ENCODE results near the gene RHO. TPM values are rescaled to one million over a fixed set of nuclear protein-coding genes. Genes with fewer than 3 reads are reported as not detected.

Gene RHO
- total RNA-seq, 2 experiments from 2014 or later: not detected

DNA sequence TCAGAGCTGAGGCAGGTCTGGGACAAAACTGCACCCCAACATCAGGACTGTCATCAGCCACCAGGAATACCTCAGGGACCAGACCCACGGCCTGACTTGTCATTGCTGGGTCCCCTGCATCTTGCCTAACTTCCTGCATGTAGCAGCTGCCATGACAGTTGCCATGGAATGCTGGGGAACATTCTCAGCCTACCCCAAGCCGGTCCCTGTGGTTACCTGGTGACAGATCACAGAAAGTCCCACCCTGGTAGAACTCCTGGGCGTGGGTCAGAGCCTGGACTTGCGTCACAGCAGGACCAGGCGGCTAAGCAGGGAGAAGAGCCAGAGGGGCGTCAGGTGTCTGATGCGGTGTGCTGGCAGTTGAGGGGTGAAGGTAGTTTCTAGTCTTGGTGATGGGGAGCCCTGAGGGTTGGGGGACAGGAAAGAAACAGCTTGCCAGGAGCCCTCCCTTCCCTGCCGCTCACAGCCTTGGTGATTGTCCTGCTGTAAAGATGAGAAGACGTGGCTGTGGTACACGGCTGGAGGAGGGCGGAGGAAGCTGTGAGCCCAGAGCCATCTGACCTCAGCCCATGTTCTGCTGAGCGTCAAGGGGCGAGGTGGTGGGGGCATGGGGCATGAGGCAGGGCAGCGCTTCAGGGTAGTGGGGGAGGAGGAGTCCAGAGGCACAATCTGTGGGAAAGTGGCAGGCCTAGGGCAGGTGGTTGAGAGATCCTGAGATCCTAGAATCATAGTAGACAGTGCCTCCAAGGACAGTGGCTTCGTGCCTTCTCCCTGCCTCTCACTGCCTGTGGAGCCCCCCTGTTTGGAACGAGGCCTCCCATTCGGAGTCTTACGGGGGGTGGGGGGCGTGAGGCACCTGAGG lies 19.9 kb downstream of the RHO start:
- ATAC-seq (no peak), DNase-seq (no peak)
- H3K9me3 Mint-ChIP-seq (ENCODE audit: low read depth): no peaks in the 10 kb centered on the region
- H3K4me1 Mint-ChIP-seq: no peaks in the 10 kb centered on the region
- CTCF ChIA-PET: no interaction called here
- no peak overlapping the region for H3K4me3 Mint-ChIP-seq
- no peak overlapping the region for H3K27ac Mint-ChIP-seq
- peaks cover 3% of the 10 kb centered on the region for H3K27me3 Mint-ChIP-seq
- no peaks in the 10 kb centered on the region for H3K36me3 Mint-ChIP-seq

- Mint-ChIP-seq H3K27me3 (peaks cover 9% of the 10 kb centered on the region), H3K4me1 (peaks cover 6% of the 10 kb centered on the region), H3K4me3 (no peak overlapping the region), H3K9me3 (ENCODE audit: low read depth) (no peaks in the 10 kb centered on the region), H3K36me3 (no peaks in the 10 kb centered on the region), H3K27ac (no peak overlapping the region)
- ATAC-seq (no peak), DNase-seq (no peak)
- CTCF ChIA-PET: no interaction called here
These were observed 20.8 kb downstream of the RHO start for GRCh38 chr3:129549006-129549800.

- Mint-ChIP-seq H3K4me3 (no peak overlapping the region), H3K9me3 (ENCODE audit: low read depth) (no peaks in the 10 kb centered on the region), H3K27ac (no peak overlapping the region), H3K27me3 (peaks cover 14% of the 10 kb centered on the region), H3K4me1 (peaks cover 12% of the 10 kb centered on the region), H3K36me3 (no peaks in the 10 kb centered on the region)
- DNase-seq: no peak
- CTCF ChIA-PET: interaction anchor here (0.9 kb wide), 1 partner anchor 79 kb away, joined by 3 read pairs; no protein-coding TSS in a partner anchor
- ATAC-seq: no peak
These were observed 21.4 kb downstream of the RHO start for GRCh38 chr3:129549805-129550204.

DNA sequence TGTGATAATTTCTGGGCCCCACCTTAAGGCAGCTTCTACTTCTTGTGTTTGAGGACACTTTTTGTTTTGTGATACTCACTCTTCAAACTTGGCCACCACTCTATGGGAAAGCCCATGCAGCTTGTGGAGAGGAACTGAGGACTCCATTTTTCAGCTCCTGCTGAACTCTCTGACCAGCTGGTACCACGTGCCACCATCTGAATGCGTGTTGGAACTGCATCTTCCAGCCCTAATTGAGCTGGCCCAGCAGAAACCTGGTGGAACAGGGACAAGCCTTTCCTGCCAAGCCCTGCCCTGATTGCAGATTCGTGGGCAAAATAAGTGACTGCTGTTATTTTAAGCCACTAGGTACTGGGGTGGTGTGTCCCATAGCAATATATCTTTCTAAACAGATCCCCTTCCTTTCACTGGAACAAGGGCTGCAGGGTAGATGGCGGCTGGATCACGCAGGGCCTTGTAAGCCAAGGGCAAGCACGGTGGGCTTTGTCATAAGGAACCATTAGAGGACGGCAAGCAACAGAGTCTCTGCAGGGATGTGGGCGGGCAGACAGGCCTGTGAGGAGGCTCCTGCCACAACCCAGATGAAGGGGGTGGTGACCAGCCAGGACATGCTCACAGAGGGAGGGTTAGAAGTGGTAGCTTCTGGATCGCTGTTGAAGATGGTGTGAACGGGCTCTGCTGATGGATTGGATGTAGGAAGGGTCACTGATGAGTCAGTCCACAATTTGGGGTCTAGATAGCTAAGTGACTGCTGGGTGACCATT lies 24.0 kb downstream of the RHO start:
- ATAC-seq: no peak
- Mint-ChIP-seq H3K4me1 (peaks cover 18% of the 10 kb centered on the region), H3K36me3 (no peaks in the 10 kb centered on the region), H3K9me3 (ENCODE audit: low read depth) (no peaks in the 10 kb centered on the region), H3K27me3 (peaks cover 16% of the 10 kb centered on the region), H3K4me3 (no peak overlapping the region), H3K27ac (no peak overlapping the region)
- no peak for DNase-seq
- CTCF ChIA-PET: no interaction called here

GRCh38 chr3:129553171-129553570 lies 24.7 kb downstream of the RHO start:
- ATAC-seq: no peak
- H3K27me3 Mint-ChIP-seq: peaks cover 16% of the 10 kb centered on the region
- no peak overlapping the region for H3K4me3 Mint-ChIP-seq
- peaks cover 24% of the 10 kb centered on the region for H3K4me1 Mint-ChIP-seq
- H3K36me3 Mint-ChIP-seq: no peaks in the 10 kb centered on the region
- no peak overlapping the region for H3K27ac Mint-ChIP-seq
- CTCF ChIA-PET: no interaction called here
- no peak for DNase-seq
- no peaks in the 10 kb centered on the region for H3K9me3 Mint-ChIP-seq (ENCODE audit: low read depth)

DNA sequence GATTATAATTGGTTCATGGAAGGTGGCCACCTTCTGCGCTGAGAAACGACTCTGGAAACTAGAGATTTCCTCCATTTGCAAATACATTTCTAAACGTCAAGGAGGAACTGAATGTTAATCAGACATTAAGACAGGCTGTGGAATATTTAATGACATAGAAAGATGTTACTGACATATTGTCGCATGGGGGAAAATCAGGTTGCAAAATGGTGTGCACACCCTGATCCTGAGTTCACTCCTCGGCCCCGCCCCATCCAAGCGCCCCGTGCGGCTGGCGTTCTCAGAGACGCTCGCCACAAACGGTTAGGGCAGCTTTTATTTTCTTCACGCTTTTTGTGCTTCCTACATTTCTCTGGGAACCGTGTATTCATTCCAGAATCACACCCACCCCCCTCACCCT lies 25.3 kb downstream of the RHO start:
- no peak overlapping the region for H3K27ac Mint-ChIP-seq
- CTCF ChIA-PET: interaction anchor here (1.0 to 1.3 kb wide), 3 partner anchors 15 to 40 kb away, joined by 3 to 4 read pairs (median 3); no protein-coding TSS in a partner anchor

DNA sequence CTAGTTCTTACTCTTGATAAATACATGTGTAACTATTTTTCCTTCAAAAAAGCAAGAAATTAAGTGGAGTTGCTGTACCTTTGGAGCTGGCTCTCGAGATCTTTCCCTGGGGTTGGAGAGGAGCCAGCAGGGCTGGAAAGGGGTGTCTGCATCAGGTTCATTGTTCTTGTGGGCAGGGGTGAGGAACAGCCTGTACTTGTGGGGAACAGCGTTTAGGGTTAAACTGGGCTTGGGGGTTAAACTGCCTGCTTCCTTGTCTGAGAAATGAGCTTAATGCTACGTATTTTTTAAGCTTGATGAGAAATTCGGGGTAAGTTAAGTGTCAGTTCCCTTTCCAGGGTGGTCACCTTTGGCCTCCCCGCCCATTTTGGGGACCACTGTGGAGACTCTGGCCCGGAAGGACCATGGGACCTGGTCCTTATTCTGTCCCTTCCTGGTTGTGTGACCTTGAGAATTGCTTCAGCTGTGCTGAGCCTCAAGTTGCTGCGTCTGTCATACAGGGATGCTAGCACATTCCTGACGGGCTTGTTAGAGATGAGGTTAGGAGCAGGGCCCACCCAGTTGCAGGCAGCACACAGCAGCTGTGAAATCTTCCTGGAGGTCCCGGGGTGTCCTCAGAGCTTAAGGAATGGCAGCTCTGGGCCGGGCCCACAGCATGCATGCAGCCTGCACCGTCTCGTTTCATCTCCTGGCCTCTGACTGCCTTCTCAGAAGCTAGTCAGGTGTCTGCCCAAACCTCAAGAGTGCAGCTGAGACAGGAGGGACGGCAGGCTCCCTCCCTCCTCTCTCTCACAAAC lies 26.1 kb downstream of the RHO start:
- Mint-ChIP-seq H3K27ac (no peak overlapping the region), H3K27me3 (peaks cover 16% of the 10 kb centered on the region), H3K4me1 (peaks cover 27% of the 10 kb centered on the region), H3K9me3 (ENCODE audit: low read depth) (no peaks in the 10 kb centered on the region), H3K4me3 (no peak overlapping the region), H3K36me3 (no peaks in the 10 kb centered on the region)
- CTCF ChIA-PET: interaction anchor here (0.8 to 1.3 kb wide), 5 partner anchors 16 to 155 kb away, joined by 3 to 4 read pairs (median 3); no protein-coding TSS in a partner anchor
- DNase-seq: no peak
- no peak for ATAC-seq

More for the DNA sequence above, 25.3 kb downstream of the RHO start:
- DNase-seq (peak; percentile 50), ATAC-seq (peak; percentile 34)
- Mint-ChIP-seq H3K4me1 (peaks cover 27% of the 10 kb centered on the region), H3K36me3 (no peaks in the 10 kb centered on the region), H3K4me3 (no peak overlapping the region), H3K9me3 (ENCODE audit: low read depth) (no peaks in the 10 kb centered on the region), H3K27me3 (peaks cover 16% of the 10 kb centered on the region)

- Mint-ChIP-seq H3K9me3 (ENCODE audit: low read depth) (no peaks in the 10 kb centered on the region), H3K27me3 (peaks cover 16% of the 10 kb centered on the region), H3K36me3 (no peaks in the 10 kb centered on the region), H3K4me1 (peaks cover 27% of the 10 kb centered on the region), H3K27ac (no peak overlapping the region), H3K4me3 (no peak overlapping the region)
- no peak for DNase-seq
- ATAC-seq: no peak
- CTCF ChIA-PET: interaction anchor here (1.1 to 1.3 kb wide), 2 partner anchors 18 to 37 kb away, joined by 3 to 4 read pairs; no protein-coding TSS in a partner anchor
These were observed 26.7 kb downstream of the RHO start for GRCh38 chr3:129555153-129555550.

- Mint-ChIP-seq H3K9me3 (ENCODE audit: low read depth) (no peaks in the 10 kb centered on the region), H3K27me3 (peaks cover 16% of the 10 kb centered on the region), H3K27ac (no peak overlapping the region), H3K4me3 (no peak overlapping the region), H3K36me3 (no peaks in the 10 kb centered on the region), H3K4me1 (peaks cover 27% of the 10 kb centered on the region)
- ATAC-seq (no peak), DNase-seq (no peak)
- CTCF ChIA-PET: no interaction called here
These were observed 27.3 kb downstream of the RHO start for GRCh38 chr3:129555616-129556357.

- H3K4me3 Mint-ChIP-seq: no peak overlapping the region
- H3K9me3 Mint-ChIP-seq (ENCODE audit: low read depth): no peaks in the 10 kb centered on the region
These were observed 27.9 kb downstream of the RHO start for GRCh38 chr3:129556358-129556695.

DNA sequence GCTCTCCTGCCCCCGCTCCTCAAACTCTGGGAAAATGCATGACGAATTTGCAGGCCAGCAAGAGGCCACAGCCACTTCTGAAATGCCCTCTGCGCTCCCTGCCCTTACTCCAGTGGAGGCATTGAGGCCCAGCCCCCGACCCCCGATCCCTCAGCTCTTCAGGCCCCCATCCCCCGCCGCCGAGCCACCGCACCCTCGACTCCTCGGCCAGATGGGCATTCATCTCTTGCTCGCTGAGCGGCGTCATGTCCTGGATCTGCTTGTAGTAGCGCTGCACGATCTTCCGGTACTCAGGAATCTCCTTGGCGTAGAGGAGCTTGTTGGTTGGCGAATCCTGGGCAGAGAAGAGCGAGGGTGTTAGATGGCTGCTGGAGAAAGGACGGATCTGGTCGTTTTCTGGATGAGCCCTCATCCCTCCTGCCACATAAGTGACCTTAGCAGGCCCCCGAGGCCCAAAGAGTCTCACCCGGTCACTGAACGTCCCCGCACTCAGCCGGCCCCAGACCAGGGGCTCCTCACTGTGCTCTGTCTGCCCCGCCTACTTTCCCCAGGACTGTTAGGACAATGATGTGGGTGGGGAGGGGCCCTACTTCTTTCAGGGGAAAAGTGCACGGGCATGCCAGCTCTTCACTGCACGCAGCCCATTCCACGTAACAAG lies 28.6 kb downstream of the RHO start:
- H3K27me3 Mint-ChIP-seq: peaks cover 12% of the 10 kb centered on the region
- H3K27ac Mint-ChIP-seq: no peak overlapping the region
- H3K36me3 Mint-ChIP-seq: no peaks in the 10 kb centered on the region
- DNase-seq: no peak
- H3K4me3 Mint-ChIP-seq: no peak overlapping the region
- ATAC-seq: no peak
- H3K4me1 Mint-ChIP-seq: peaks cover 27% of the 10 kb centered on the region
- CTCF ChIA-PET: no interaction called here
- H3K9me3 Mint-ChIP-seq (ENCODE audit: low read depth): no peaks in the 10 kb centered on the region

More at GRCh38 chr3:129556358-129556695, 27.9 kb downstream of the RHO start:
- Mint-ChIP-seq H3K27ac (no peak overlapping the region), H3K36me3 (no peaks in the 10 kb centered on the region), H3K27me3 (peaks cover 15% of the 10 kb centered on the region), H3K4me1 (peaks cover 27% of the 10 kb centered on the region)
- no peak for DNase-seq
- CTCF ChIA-PET: no interaction called here
- no peak for ATAC-seq

DNA sequence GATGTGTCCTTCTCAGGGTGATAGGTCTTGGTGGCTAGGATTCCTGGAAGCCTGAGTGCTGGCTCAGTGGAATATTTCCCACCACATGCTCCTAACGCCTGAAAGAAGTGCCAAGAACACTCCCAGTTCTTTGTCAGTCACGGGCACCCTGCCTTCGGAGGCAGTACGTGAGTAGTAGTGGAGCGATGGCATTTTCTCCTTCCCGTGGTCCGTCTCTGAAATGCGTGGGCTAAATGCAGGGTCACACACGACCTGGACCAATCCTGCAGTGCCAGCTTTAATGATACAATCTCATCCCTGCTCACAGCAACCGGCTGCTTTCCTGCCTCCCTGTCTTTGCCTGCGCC lies 29.1 kb downstream of the RHO start:
- no peak for ATAC-seq

More for the DNA sequence above, 29.1 kb downstream of the RHO start:
- Mint-ChIP-seq H3K9me3 (ENCODE audit: low read depth) (no peaks in the 10 kb centered on the region), H3K4me1 (peaks cover 27% of the 10 kb centered on the region), H3K27ac (no peak overlapping the region), H3K4me3 (no peak overlapping the region), H3K36me3 (no peaks in the 10 kb centered on the region), H3K27me3 (peaks cover 12% of the 10 kb centered on the region)
- CTCF ChIA-PET: no interaction called here
- no peak for DNase-seq
